Left hindlimb (tissue), 1 donor: Measurements from ENCODE around the gene USP36.
"Not testable (repeated sequence)": the region's sequence is repeated elsewhere in the genome, so short reads cannot be mapped to it uniquely, and the experiment has no call there.

Source experiments
- DNase-seq: peaks from one replicate; pipeline ENCODE4 v3.0.0-alpha.2; 2018

USP36 gene

GRCh38 chr17:78870621-78871020 is 30.0 kb upstream of the USP36 start:
- DNase-seq = no peak

- no peak for DNase-seq
Measured at GRCh38 chr17:78868391-78868790, 27.8 kb upstream of the USP36 start.

- not testable (repeated sequence) for DNase-seq
Measured at GRCh38 chr17:78867046-78867445, 26.4 kb upstream of the USP36 start.

- DNase-seq = peak; percentile 72
Measured at GRCh38 chr17:78865682-78866390, 25.2 kb upstream of the USP36 start.

- no peak for DNase-seq
Measured at GRCh38 chr17:78864117-78864516, 23.5 kb upstream of the USP36 start.

GRCh38 chr17:78862073-78863023 is 21.7 kb upstream of the USP36 start:
- peak; percentile 75 for DNase-seq

- no peak for DNase-seq
Measured at GRCh38 chr17:78861229-78861628, 20.6 kb upstream of the USP36 start.

GRCh38 chr17:78859051-78859450 is 18.4 kb upstream of the USP36 start:
- DNase-seq = no peak

- no peak for DNase-seq
Measured at GRCh38 chr17:78857266-78857665, 16.7 kb upstream of the USP36 start.

GRCh38 chr17:78855561-78856165 is 15.0 kb upstream of the USP36 start:
- DNase-seq = no peak

GRCh38 chr17:78854508-78854907 is 13.9 kb upstream of the USP36 start:
- no peak for DNase-seq

GRCh38 chr17:78853926-78854394 is 13.3 kb upstream of the USP36 start:
- DNase-seq = no peak

- DNase-seq = no peak
Measured at GRCh38 chr17:78852709-78853121, 12.1 kb upstream of the USP36 start.

GRCh38 chr17:78849026-78849425 is 8.4 kb upstream of the USP36 start:
- DNase-seq = no peak

GRCh38 chr17:78847052-78847451 is 6.4 kb upstream of the USP36 start:
- DNase-seq = no peak

- no peak for DNase-seq
Measured at GRCh38 chr17:78844301-78845005, 3.8 kb upstream of the USP36 start.

- DNase-seq = no peak
Measured at GRCh38 chr17:78842881-78843565, 2.4 kb upstream of the USP36 start.

GRCh38 chr17:78840530-78840779 is 159 bp downstream of the USP36 start:
- DNase-seq = no peak

GRCh38 chr17:78839762-78840529 is 668 bp downstream of the USP36 start:
- peak; percentile 63 for DNase-seq

GRCh38 chr17:78839235-78839761 is 1.3 kb downstream of the USP36 start:
- no peak for DNase-seq

GRCh38 chr17:78838574-78839005 is 2.0 kb downstream of the USP36 start:
- no peak for DNase-seq
